ENCODE data around the gene USP48.

USP48 gene

GRCh38 chr1:21716169-21716568 is 66.8 kb downstream of the USP48 start:
- H3K27me3 Mint-ChIP-seq: no peaks in the 10 kb centered on the region
- no peak overlapping the region for H3K4me3 Mint-ChIP-seq
- no peak overlapping the region for H3K27ac Mint-ChIP-seq
- peaks cover 6% of the 10 kb centered on the region for H3K4me1 Mint-ChIP-seq
- H3K36me3 Mint-ChIP-seq: peaks cover 58% of the 10 kb centered on the region
- no peak for ATAC-seq
- no peaks in the 10 kb centered on the region for H3K9me3 Mint-ChIP-seq

- Mint-ChIP-seq H3K4me3 (no peak overlapping the region), H3K36me3 (peaks cover 30% of the 10 kb centered on the region), H3K4me1 (peaks cover 15% of the 10 kb centered on the region), H3K27ac (no peak overlapping the region), H3K9me3 (no peaks in the 10 kb centered on the region), H3K27me3 (no peaks in the 10 kb centered on the region)
- ATAC-seq: no peak
These were observed 75.1 kb downstream of the USP48 start for GRCh38 chr1:21707891-21708290.

- ATAC-seq: no peak
- Mint-ChIP-seq H3K9me3 (no peaks in the 10 kb centered on the region), H3K27me3 (no peaks in the 10 kb centered on the region), H3K4me3 (no peak overlapping the region), H3K4me1 (peaks cover 12% of the 10 kb centered on the region), H3K27ac (no peak overlapping the region), H3K36me3 (peaks cover 33% of the 10 kb centered on the region)
These were observed 75.7 kb downstream of the USP48 start for GRCh38 chr1:21707086-21707840.

GRCh38 chr1:21706151-21706835 is 76.7 kb downstream of the USP48 start:
- no peak overlapping the region for H3K27ac Mint-ChIP-seq
- ATAC-seq: peak; percentile 77

GRCh38 chr1:21705303-21705980 is 77.5 kb downstream of the USP48 start:
- no peak overlapping the region for H3K4me3 Mint-ChIP-seq
- H3K36me3 Mint-ChIP-seq: peaks cover 43% of the 10 kb centered on the region
- no peak overlapping the region for H3K27ac Mint-ChIP-seq
- H3K4me1 Mint-ChIP-seq: peaks cover 12% of the 10 kb centered on the region
- no peaks in the 10 kb centered on the region for H3K9me3 Mint-ChIP-seq
- H3K27me3 Mint-ChIP-seq: no peaks in the 10 kb centered on the region
- ATAC-seq: no peak

More at GRCh38 chr1:21706151-21706835, 76.7 kb downstream of the USP48 start:
- no peaks in the 10 kb centered on the region for H3K27me3 Mint-ChIP-seq
- H3K4me1 Mint-ChIP-seq: peaks cover 12% of the 10 kb centered on the region
- no peak overlapping the region for H3K4me3 Mint-ChIP-seq
- H3K9me3 Mint-ChIP-seq: no peaks in the 10 kb centered on the region
- H3K36me3 Mint-ChIP-seq: peaks cover 39% of the 10 kb centered on the region

- no peak overlapping the region for H3K27ac Mint-ChIP-seq
- peaks cover 49% of the 10 kb centered on the region for H3K36me3 Mint-ChIP-seq
- ATAC-seq: no peak
- no peaks in the 10 kb centered on the region for H3K9me3 Mint-ChIP-seq
- H3K4me1 Mint-ChIP-seq: peaks cover 12% of the 10 kb centered on the region
- H3K4me3 Mint-ChIP-seq: no peak overlapping the region
- H3K27me3 Mint-ChIP-seq: no peaks in the 10 kb centered on the region
These were observed 78.8 kb downstream of the USP48 start for GRCh38 chr1:21704145-21704544.

- Mint-ChIP-seq H3K27me3 (no peaks in the 10 kb centered on the region), H3K36me3 (peaks cover 50% of the 10 kb centered on the region), H3K9me3 (no peaks in the 10 kb centered on the region), H3K4me1 (peaks cover 12% of the 10 kb centered on the region), H3K4me3 (no peak overlapping the region), H3K27ac (no peak overlapping the region)
- no peak for ATAC-seq
These were observed 79.5 kb downstream of the USP48 start for GRCh38 chr1:21703318-21703963.

GRCh38 chr1:21702780-21703179 is 80.2 kb downstream of the USP48 start:
- no peaks in the 10 kb centered on the region for H3K9me3 Mint-ChIP-seq
- H3K27ac Mint-ChIP-seq: no peak overlapping the region
- no peak for ATAC-seq
- H3K36me3 Mint-ChIP-seq: peaks cover 56% of the 10 kb centered on the region
- peaks cover 12% of the 10 kb centered on the region for H3K4me1 Mint-ChIP-seq
- H3K27me3 Mint-ChIP-seq: no peaks in the 10 kb centered on the region
- H3K4me3 Mint-ChIP-seq: no peak overlapping the region

GRCh38 chr1:21701401-21701800 is 81.5 kb downstream of the USP48 start:
- Mint-ChIP-seq H3K27me3 (no peaks in the 10 kb centered on the region), H3K4me3 (no peak overlapping the region), H3K9me3 (no peaks in the 10 kb centered on the region), H3K27ac (no peak overlapping the region), H3K36me3 (peaks cover 59% of the 10 kb centered on the region), H3K4me1 (peaks cover 3% of the 10 kb centered on the region)
- no peak for ATAC-seq

- Mint-ChIP-seq H3K27ac (no peak overlapping the region), H3K4me1 (no peaks in the 10 kb centered on the region), H3K4me3 (no peak overlapping the region), H3K9me3 (no peaks in the 10 kb centered on the region), H3K36me3 (peaks cover 58% of the 10 kb centered on the region), H3K27me3 (no peaks in the 10 kb centered on the region)
- no peak for ATAC-seq
These were observed 82.9 kb downstream of the USP48 start for GRCh38 chr1:21700094-21700493.

GRCh38 chr1:21696931-21697330 is 86.0 kb downstream of the USP48 start:
- Mint-ChIP-seq H3K4me3 (no peak overlapping the region), H3K36me3 (peaks cover 62% of the 10 kb centered on the region), H3K9me3 (no peaks in the 10 kb centered on the region), H3K27ac (no peak overlapping the region), H3K4me1 (no peaks in the 10 kb centered on the region), H3K27me3 (no peaks in the 10 kb centered on the region)
- no peak for ATAC-seq

GRCh38 chr1:21693732-21694131 is 89.2 kb downstream of the USP48 start:
- no peaks in the 10 kb centered on the region for H3K27me3 Mint-ChIP-seq
- peaks cover 66% of the 10 kb centered on the region for H3K36me3 Mint-ChIP-seq
- H3K27ac Mint-ChIP-seq: no peak overlapping the region
- no peaks in the 10 kb centered on the region for H3K9me3 Mint-ChIP-seq
- H3K4me3 Mint-ChIP-seq: no peak overlapping the region
- no peak for ATAC-seq
- no peaks in the 10 kb centered on the region for H3K4me1 Mint-ChIP-seq

- Mint-ChIP-seq H3K4me1 (no peaks in the 10 kb centered on the region), H3K36me3 (peaks cover 73% of the 10 kb centered on the region), H3K27me3 (no peaks in the 10 kb centered on the region), H3K9me3 (no peaks in the 10 kb centered on the region), H3K4me3 (no peak overlapping the region), H3K27ac (no peak overlapping the region)
- ATAC-seq: no peak
These were observed 91.2 kb downstream of the USP48 start for GRCh38 chr1:21691739-21692138.

- Mint-ChIP-seq H3K9me3 (no peaks in the 10 kb centered on the region), H3K27ac (no peak overlapping the region), H3K36me3 (peaks cover 80% of the 10 kb centered on the region), H3K27me3 (no peaks in the 10 kb centered on the region), H3K4me3 (no peak overlapping the region), H3K4me1 (no peaks in the 10 kb centered on the region)
- no peak for ATAC-seq
These were observed 93.1 kb downstream of the USP48 start for GRCh38 chr1:21689661-21690372.

- Mint-ChIP-seq H3K4me3 (no peak overlapping the region), H3K36me3 (peaks cover 75% of the 10 kb centered on the region), H3K9me3 (no peaks in the 10 kb centered on the region), H3K27ac (no peak overlapping the region), H3K4me1 (no peaks in the 10 kb centered on the region), H3K27me3 (no peaks in the 10 kb centered on the region)
- ATAC-seq: no peak
These were observed 95.8 kb downstream of the USP48 start for GRCh38 chr1:21687081-21687529.
